Right lobe of liver (tissue), 6 donors: Measurements from ENCODE around the gene DIP2C. TPM values are rescaled to one million over a fixed set of nuclear protein-coding genes. Genes with fewer than 3 reads are reported as not detected.
"Not testable (repeated sequence)": the region's sequence is repeated elsewhere in the genome, so short reads cannot be mapped to it uniquely, and the experiment has no call there.

Experiments used
- ATAC-seq, 4 donors: fragments of 200-7000 bp; cut with Tn5 transposase; one replicate each; pipeline ENCODE4 v1.9.1; 2020; ENCODE audit warnings: mild to moderate bottlenecking in 4 of 4, moderate library complexity in 4 of 4
- DNase-seq, 3 donors: peaks; one replicate each; pipeline ENCODE4 v3.0.0-alpha.2; 2020
- H3K27ac ChIP-seq, 3 donors: fragments of 200-600 bp; one replicate each; pipeline ENCODE4 v1.8.0; 2022
- H3K27me3 ChIP-seq, 2 donors: fragments of 200-600 bp; one replicate each; pipeline ENCODE4 v1.8.0; 2022
- H3K36me3 ChIP-seq, 4 donors: fragments of 200-600 bp; sonication (generic) in 1 of 4; one replicate each; pipeline versions ENCODE4 v1.5.1 to v1.8.0; 2017 to 2022; ENCODE audit warnings: control low read depth in 1 of 4
- H3K4me1 ChIP-seq, 4 donors: fragments of 200-600 bp; sonication (generic) in 1 of 4; one replicate each; pipeline versions ENCODE4 v1.5.1 to v1.8.0; 2017 to 2022; ENCODE audit warnings: control low read depth in 1 of 4
- H3K4me3 ChIP-seq, 3 donors: fragments of 200-600 bp; one replicate each; pipeline ENCODE4 v1.8.0; 2022
- H3K9me3 ChIP-seq, 4 donors: fragments of 200-600 bp; sonication (generic) in 1 of 4; one replicate each; pipeline versions ENCODE4 v1.5.1 to v1.8.0; 2017 to 2022; ENCODE audit warnings: control low read depth in 1 of 4
- POLR2A ChIP-seq: fragments of 450-650 bp; IDR thresholded peaks from one replicate; pipeline ENCODE4 v1.6.1; 2017; ENCODE audit warnings: antibody characterized with exemption, mild to moderate bottlenecking
- WGBS: methylation state at CpG from one replicate; pipeline ENCODE4 v1.1.6; 2018; ENCODE audit warnings: low coverage, low lambda C conversion rate; ENCODE audit not compliant: insufficient coverage; ENCODE audit errors: missing lambda C conversion rate; 5-methylcytosine and 5-hydroxymethylcytosine counted together
- intact Hi-C, 2 donors: fragments of 100-400 bp; cut with DNase I; formaldehyde crosslinking; loops; one replicate each; pipeline versions ENCODE4 v1.11.2 to v1.14.1; 2022
- total RNA-seq, 6 experiments: library from RNA; depleted of rRNA in 2 of 6; stranded (reverse); fragments of >200 nt in 2 of 6; fragmentation: NEBNext Ultra II Directional in 3 of 6; extraction: Animal tissue kit (Norgen Biotek cat#: 25700) in 3 of 6; gene quantifications; one replicate each; pipeline versions ENCODE4 v1.1.0 to v1.2.4, GENCODE V29; 2016 to 2023
- TF ChIP-seq, protein P1 (sequence below), 4 donors: fragments of 200-600 bp in 3 of 4; fragments of 450-650 bp in 1 of 4; IDR thresholded peaks; one replicate each; pipeline versions ENCODE4 v1.5.1 to v1.8.0; 2016 to 2022; ENCODE audit warnings: antibody characterized with exemption in 4 of 4, mild to moderate bottlenecking in 2 of 4
- donor health status: DM: no; HTN: yes; CAD: no.
- donor health status: DM: no; HTN: no; CAD: no.
- donor health status: DM: no; HTN: no; CAD: no.
- donor health status: DM: no; HTN: yes; CAD: no.
- donor health status: DM: no; HTN: yes; CAD: no.

DIP2C gene
- total RNA-seq, 6 experiments from 2014 or later, result 8.0 to 13.5 (median 11.7) TPM

DNA sequence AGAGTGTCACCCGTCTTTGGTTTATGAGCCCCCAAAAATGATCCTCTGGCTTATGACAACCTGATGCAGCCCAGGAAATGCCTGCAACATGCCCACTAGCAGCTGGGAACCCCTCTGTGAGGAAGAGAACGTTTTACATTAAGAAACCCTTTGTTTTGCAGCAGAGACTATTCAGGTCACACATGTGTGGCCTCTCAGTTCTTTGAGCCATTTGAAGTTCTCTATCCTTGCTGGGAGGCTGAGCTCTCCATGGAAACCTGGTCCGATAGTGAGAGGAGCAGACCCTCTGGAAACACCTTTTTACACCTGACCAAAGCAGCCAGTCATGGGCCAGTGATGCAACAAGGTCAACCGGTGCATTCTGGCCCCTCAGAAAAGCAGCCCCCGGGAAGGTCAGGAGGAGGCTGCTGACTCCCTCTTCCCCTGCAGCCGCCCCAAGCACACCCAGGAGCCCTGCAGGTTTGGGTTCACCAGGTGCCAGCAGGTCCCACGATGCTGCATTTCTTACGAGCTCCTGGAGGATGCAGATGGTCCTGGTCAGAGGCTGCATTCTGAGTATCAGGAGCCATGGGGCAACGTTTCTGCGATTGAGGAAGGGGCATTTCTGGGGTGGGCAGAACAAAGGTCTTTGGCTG is 419.9 kb downstream of the DIP2C start:
- TF ChIP-seq POLR2A, result no peak
- 53% methylated on average over 6 of the region's 10 CpGs for WGBS
- H3K36me3 ChIP-seq, result no peaks in the 10 kb centered on the region
- H3K4me3 ChIP-seq, result no peak overlapping the region
- H3K27ac ChIP-seq, result no peak overlapping the region
- intact Hi-C loops, result no loop called here
- no peaks in the 10 kb centered on the region for H3K9me3 ChIP-seq
- ATAC-seq (no peak), DNase-seq (no peak)
- H3K4me1 ChIP-seq, result no peaks in the 10 kb centered on the region
- no peaks in the 10 kb centered on the region for H3K27me3 ChIP-seq

- H3K4me1 ChIP-seq, result no peaks in the 10 kb centered on the region
- TF ChIP-seq, protein P1, sequence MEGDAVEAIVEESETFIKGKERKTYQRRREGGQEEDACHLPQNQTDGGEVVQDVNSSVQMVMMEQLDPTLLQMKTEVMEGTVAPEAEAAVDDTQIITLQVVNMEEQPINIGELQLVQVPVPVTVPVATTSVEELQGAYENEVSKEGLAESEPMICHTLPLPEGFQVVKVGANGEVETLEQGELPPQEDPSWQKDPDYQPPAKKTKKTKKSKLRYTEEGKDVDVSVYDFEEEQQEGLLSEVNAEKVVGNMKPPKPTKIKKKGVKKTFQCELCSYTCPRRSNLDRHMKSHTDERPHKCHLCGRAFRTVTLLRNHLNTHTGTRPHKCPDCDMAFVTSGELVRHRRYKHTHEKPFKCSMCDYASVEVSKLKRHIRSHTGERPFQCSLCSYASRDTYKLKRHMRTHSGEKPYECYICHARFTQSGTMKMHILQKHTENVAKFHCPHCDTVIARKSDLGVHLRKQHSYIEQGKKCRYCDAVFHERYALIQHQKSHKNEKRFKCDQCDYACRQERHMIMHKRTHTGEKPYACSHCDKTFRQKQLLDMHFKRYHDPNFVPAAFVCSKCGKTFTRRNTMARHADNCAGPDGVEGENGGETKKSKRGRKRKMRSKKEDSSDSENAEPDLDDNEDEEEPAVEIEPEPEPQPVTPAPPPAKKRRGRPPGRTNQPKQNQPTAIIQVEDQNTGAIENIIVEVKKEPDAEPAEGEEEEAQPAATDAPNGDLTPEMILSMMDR (IDR thresholded peaks at IDR 0.05), result no peak
- no peak for TF ChIP-seq POLR2A
- no peaks in the 10 kb centered on the region for H3K9me3 ChIP-seq
- H3K27me3 ChIP-seq, result no peaks in the 10 kb centered on the region
- H3K4me3 ChIP-seq, result no peak overlapping the region
- H3K27ac ChIP-seq, result no peak overlapping the region
- no peak for ATAC-seq
- intact Hi-C loops, result no loop called here
- DNase-seq, result no peak
- H3K36me3 ChIP-seq, result no peaks in the 10 kb centered on the region
- WGBS, result 92% methylated on average over 11 of the region's 11 CpGs
Measured at GRCh38 chr10:267705-268104, 421.8 kb downstream of the DIP2C start.

GRCh38 chr10:266974-267425 is 422.5 kb downstream of the DIP2C start:
- 68% methylated on average over 8 of the region's 8 CpGs for WGBS
- Histone ChIP-seq H3K36me3 (no peaks in the 10 kb centered on the region), H3K4me1 (no peaks in the 10 kb centered on the region), H3K27ac (no peak overlapping the region), H3K4me3 (no peak overlapping the region), H3K27me3 (no peaks in the 10 kb centered on the region), H3K9me3 (no peaks in the 10 kb centered on the region)
- ATAC-seq (peak in 1 of 4 donors; percentile 54), DNase-seq (no peak)
- intact Hi-C loops, result no loop called here
- TF ChIP-seq POLR2A, result no peak
- TF ChIP-seq, protein P1 (IDR thresholded peaks at IDR 0.05), result no peak

DNA sequence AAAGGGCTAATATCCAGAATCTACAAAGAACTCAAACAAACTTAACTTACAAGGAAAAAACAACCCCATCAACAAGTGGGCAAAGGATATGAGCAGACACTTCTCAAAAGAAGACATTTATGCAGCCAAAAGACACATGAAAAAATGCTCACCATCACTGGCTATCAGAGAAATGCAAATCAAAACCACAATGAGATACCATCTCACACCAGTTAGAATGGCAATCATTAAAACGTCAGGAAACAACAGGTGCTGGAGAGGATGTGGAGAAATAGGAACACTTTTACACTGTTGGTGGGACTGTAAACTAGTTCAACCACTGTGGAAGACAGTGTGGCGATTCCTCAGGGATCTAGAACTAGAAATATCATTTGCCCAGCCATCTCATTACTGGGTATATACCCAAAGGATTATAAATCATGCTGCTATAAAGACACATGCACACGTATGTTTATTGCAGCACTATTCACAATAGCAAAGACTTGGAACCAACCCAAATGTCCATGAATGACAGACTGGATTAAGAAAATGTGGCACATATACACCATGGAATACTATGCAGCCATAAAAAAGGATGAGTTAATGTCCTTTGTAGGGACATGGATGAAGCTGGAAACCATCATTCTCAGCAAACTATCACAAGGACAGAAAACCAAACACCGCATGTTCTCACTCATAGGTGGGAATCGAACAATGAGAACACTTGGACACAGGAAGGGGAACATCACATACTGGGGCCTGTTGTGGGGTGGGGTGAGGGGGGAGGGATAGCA is 423.5 kb downstream of the DIP2C start:
- H3K9me3 ChIP-seq, DNase-seq, H3K27ac ChIP-seq, intact Hi-C loops, H3K4me3 ChIP-seq, H3K4me1 ChIP-seq, ATAC-seq, H3K36me3 ChIP-seq, H3K27me3 ChIP-seq: not testable (repeated sequence)
- 100% methylated on average over 1 of the region's 5 CpGs for WGBS

DNA sequence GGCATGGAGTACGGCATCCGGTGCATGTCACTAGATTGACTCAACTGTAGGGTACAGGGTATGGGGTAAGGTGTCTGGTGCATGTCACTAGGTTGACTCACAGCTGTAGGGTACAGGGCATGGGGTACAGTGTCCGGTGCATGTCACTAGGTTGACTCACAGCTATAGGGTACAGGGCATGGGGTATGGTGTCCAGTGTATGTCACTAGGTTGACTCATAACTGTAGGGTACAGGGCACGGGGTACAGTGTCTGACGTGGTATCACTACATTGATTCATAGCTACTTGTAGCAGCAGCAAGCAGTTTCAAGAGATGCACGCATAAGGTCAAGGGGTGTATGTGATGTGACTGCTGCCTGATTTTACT is 424.4 kb downstream of the DIP2C start:
- DNase-seq, H3K4me1 ChIP-seq, H3K36me3 ChIP-seq, H3K27ac ChIP-seq, H3K27me3 ChIP-seq, intact Hi-C loops, H3K9me3 ChIP-seq, ATAC-seq, H3K4me3 ChIP-seq: not testable (repeated sequence)
- 100% methylated on average over 3 of the region's 6 CpGs for WGBS

GRCh38 chr10:264160-265073 is 425.1 kb downstream of the DIP2C start:
- not testable (repeated sequence) for H3K27me3 ChIP-seq, H3K4me3 ChIP-seq

More at GRCh38 chr10:264160-265073, 425.1 kb downstream of the DIP2C start:
- DNase-seq, H3K9me3 ChIP-seq, intact Hi-C loops, ATAC-seq, H3K36me3 ChIP-seq, H3K27ac ChIP-seq, H3K4me1 ChIP-seq: not testable (repeated sequence)
- WGBS, result 86% methylated on average over 5 of the region's 11 CpGs
